Smooth muscle cell (in vitro differentiated cells): ENCODE results near the gene SNAPC4. TPM values are rescaled to one million over a fixed set of nuclear protein-coding genes. Genes with fewer than 3 reads are reported as not detected.

ENCODE experiments used
- DNase-seq: peaks from one replicate; lab custom pipeline; 2025; ENCODE audit not compliant: unreplicated experiment; lab: John Stamatoyannopoulos, UW
- H2AFZ ChIP-seq: fragments of 200-600 bp; sonication (generic); 2 replicates; pipeline ENCODE4 v1.6.0; 2016; ENCODE audit warnings: antibody characterized with exemption, low read depth, mild to moderate bottlenecking
- H3F3A ChIP-seq: fragments of 200-600 bp; sonication (generic); 2 replicates; pipeline ENCODE4 v1.6.0; 2017; ENCODE audit warnings: antibody characterized with exemption, low read depth
- H3K27ac ChIP-seq: fragments of 200-600 bp; sonication (generic); 2 replicates; pipeline ENCODE4 v1.5.1; 2016; ENCODE audit warnings: low read depth, mild to moderate bottlenecking
- H3K27me3 ChIP-seq: fragments of 200-600 bp; sonication (generic); 2 replicates; pipeline ENCODE4 v1.6.1; 2016; ENCODE audit warnings: low read depth, mild to moderate bottlenecking
- H3K36me3 ChIP-seq: fragments of 200-600 bp; sonication (generic); 2 replicates; pipeline ENCODE4 v1.5.1; 2016; ENCODE audit warnings: low read depth
- H3K4me1 ChIP-seq: fragments of 200-600 bp; sonication (generic); 2 replicates; pipeline ENCODE4 v1.5.1; 2016; ENCODE audit warnings: low read depth
- H3K4me2 ChIP-seq: fragments of 200-600 bp; sonication (generic); 2 replicates; pipeline ENCODE4 v1.6.0; 2016; ENCODE audit warnings: mild to moderate bottlenecking
- H3K4me3 ChIP-seq: fragments of 200-600 bp; sonication (generic); 2 replicates; pipeline ENCODE4 v1.5.1; 2016; ENCODE audit warnings: mild to moderate bottlenecking
- H3K79me2 ChIP-seq: fragments of 200-600 bp; sonication (generic); 2 replicates; pipeline ENCODE4 v1.6.0; 2016; ENCODE audit warnings: low read depth, mild to moderate bottlenecking
- H3K9ac ChIP-seq: fragments of 200-600 bp; sonication (generic); 2 replicates; pipeline ENCODE4 v1.6.0; 2016; ENCODE audit warnings: low read depth
- H3K9me3 ChIP-seq: fragments of 200-600 bp; sonication (generic); replicated peaks from 2 replicates; pipeline ENCODE4 v1.5.1; 2016; ENCODE audit warnings: low read depth
- H4K20me1 ChIP-seq: fragments of 200-600 bp; sonication (generic); 2 replicates; pipeline ENCODE4 v1.6.0; 2016; ENCODE audit warnings: low read depth
- WGBS: methylation state at CpG from one replicate; pipeline ENCODE4 v1.1.7; 2016; ENCODE audit warnings: low lambda C conversion rate; 5-methylcytosine and 5-hydroxymethylcytosine counted together
- polyA plus RNA-seq: library from polyadenylated mRNA; unstranded; fragments of >200 nt; fragmentation: Nextera tagmentation; extraction: Ambion mirVana; gene quantifications from 2 replicates; pipeline ENCODE4 v1.2.1, GENCODE V29; 2016
- total RNA-seq: library from RNA; depleted of rRNA; stranded (reverse); fragments of >200 nt; gene quantifications from 2 replicates; pipeline ENCODE4 v1.2.3, GENCODE V29; 2014
- TF ChIP-seq, protein P1 (sequence below): fragments of 200-600 bp; sonication (generic); IDR thresholded peaks from 2 replicates; pipeline ENCODE4 v1.5.1; 2017; ENCODE audit warnings: borderline replicate concordance, mild to moderate bottlenecking, antibody characterized with exemption; ENCODE audit not compliant: insufficient read depth, poor library complexity, severe bottlenecking

The SNAPC4 gene
- total and polyA plus RNA-seq, 2 experiments from 2014 or later, result 4.2 to 9.0 TPM

DNA sequence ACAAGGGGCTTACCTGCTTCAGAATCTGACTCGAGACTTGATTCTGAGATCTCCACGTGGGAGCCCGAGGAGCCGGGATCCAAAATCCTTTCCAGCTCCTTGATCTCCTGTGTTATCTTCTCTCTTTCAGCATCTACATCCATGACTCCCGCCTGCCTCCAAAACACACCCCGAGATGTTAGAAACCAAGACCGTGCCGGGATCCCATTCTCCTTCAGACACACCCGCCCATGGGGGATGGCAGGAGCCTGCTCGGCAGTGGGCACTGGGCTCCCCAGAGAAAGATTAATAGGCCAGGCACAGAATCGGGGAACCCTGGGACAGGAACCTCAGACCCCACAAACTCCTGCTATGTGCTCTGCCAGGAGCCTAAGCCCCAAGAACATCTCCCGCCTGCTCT is 1.7 kb downstream of the SNAPC4 start:
- Histone ChIP-seq H3K4me2 (no peak overlapping the region), H2AFZ (no peak overlapping the region), H4K20me1 (peaks cover 15% of the 10 kb centered on the region), H3K27ac (no peak overlapping the region), H3K4me3 (no peak overlapping the region), H3K36me3 (no peaks in the 10 kb centered on the region), H3K4me1 (peaks cover 7% of the 10 kb centered on the region), H3K79me2 (peaks cover 21% of the 10 kb centered on the region), H3K27me3 (no peaks in the 10 kb centered on the region), H3K9me3 (no peaks in the 10 kb centered on the region), H3K9ac (no peak overlapping the region), H3F3A (peaks cover 7% of the 10 kb centered on the region)
- WGBS, result 98% methylated on average over 12 of the region's 12 CpGs
- TF ChIP-seq, protein P1, sequence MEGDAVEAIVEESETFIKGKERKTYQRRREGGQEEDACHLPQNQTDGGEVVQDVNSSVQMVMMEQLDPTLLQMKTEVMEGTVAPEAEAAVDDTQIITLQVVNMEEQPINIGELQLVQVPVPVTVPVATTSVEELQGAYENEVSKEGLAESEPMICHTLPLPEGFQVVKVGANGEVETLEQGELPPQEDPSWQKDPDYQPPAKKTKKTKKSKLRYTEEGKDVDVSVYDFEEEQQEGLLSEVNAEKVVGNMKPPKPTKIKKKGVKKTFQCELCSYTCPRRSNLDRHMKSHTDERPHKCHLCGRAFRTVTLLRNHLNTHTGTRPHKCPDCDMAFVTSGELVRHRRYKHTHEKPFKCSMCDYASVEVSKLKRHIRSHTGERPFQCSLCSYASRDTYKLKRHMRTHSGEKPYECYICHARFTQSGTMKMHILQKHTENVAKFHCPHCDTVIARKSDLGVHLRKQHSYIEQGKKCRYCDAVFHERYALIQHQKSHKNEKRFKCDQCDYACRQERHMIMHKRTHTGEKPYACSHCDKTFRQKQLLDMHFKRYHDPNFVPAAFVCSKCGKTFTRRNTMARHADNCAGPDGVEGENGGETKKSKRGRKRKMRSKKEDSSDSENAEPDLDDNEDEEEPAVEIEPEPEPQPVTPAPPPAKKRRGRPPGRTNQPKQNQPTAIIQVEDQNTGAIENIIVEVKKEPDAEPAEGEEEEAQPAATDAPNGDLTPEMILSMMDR, result no peak
- no peak for DNase-seq

DNA sequence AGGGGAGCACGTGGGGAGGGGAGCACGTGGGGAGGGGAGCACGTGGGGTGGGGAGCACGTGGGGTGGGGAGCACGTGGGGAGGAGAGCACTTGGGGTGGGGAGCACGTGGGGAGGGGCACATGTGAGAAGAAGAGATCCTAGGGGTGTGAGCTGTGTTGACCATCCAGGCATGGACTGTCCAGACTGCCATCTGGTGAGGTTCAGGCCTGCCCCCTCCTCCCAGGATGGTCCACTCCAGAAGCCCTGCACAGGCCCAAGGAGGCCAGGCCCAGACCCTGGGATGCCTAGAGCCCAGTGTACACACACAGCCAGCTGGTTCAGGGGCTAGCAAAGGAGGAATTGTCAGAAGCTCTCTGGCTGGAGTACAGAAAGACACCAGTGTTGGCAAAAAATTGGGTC is 2.3 kb downstream of the SNAPC4 start:
- Histone ChIP-seq H3K27me3 (no peaks in the 10 kb centered on the region), H3K36me3 (no peaks in the 10 kb centered on the region), H3K4me3 (no peak overlapping the region), H3K4me1 (peaks cover 7% of the 10 kb centered on the region), H3K9ac (no peak overlapping the region), H3K9me3 (no peaks in the 10 kb centered on the region), H4K20me1 (peaks cover 15% of the 10 kb centered on the region), H3F3A (peaks cover 7% of the 10 kb centered on the region), H3K27ac (no peak overlapping the region), H3K4me2 (no peak overlapping the region), H2AFZ (no peak overlapping the region), H3K79me2 (peaks cover 21% of the 10 kb centered on the region)
- WGBS, result no CpG with 5 or more reads among the region's 6 CpGs
- DNase-seq, result no peak
- TF ChIP-seq, protein P1, result no peak

DNA sequence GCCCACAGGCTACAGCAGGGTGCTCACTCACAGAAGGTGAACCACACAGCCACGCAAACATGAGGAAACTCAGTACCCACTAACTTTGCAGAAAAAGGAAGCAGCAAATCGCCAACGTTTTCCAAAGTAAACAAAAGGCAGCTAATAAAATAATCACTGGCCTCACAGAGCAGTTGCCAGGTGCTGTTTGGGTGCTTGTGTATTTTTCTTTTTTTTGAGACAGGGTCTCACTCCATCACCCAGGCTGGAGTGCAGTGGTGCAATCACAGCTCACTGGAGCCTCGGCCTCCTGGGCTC is 3.8 kb downstream of the SNAPC4 start:
- Histone ChIP-seq H2AFZ (no peak overlapping the region), H3K9ac (no peak overlapping the region), H3K27me3 (no peaks in the 10 kb centered on the region), H3F3A (no peaks in the 10 kb centered on the region), H3K4me1 (peaks cover 7% of the 10 kb centered on the region), H3K27ac (no peak overlapping the region), H3K4me3 (no peak overlapping the region), H3K79me2 (peaks cover 21% of the 10 kb centered on the region), H3K9me3 (no peaks in the 10 kb centered on the region), H4K20me1 (peaks cover 15% of the 10 kb centered on the region), H3K4me2 (no peak overlapping the region), H3K36me3 (peaks cover 3% of the 10 kb centered on the region)
- TF ChIP-seq, protein P1, result no peak
- WGBS, result 97% methylated on average over 4 of the region's 4 CpGs
- no peak for DNase-seq

DNA sequence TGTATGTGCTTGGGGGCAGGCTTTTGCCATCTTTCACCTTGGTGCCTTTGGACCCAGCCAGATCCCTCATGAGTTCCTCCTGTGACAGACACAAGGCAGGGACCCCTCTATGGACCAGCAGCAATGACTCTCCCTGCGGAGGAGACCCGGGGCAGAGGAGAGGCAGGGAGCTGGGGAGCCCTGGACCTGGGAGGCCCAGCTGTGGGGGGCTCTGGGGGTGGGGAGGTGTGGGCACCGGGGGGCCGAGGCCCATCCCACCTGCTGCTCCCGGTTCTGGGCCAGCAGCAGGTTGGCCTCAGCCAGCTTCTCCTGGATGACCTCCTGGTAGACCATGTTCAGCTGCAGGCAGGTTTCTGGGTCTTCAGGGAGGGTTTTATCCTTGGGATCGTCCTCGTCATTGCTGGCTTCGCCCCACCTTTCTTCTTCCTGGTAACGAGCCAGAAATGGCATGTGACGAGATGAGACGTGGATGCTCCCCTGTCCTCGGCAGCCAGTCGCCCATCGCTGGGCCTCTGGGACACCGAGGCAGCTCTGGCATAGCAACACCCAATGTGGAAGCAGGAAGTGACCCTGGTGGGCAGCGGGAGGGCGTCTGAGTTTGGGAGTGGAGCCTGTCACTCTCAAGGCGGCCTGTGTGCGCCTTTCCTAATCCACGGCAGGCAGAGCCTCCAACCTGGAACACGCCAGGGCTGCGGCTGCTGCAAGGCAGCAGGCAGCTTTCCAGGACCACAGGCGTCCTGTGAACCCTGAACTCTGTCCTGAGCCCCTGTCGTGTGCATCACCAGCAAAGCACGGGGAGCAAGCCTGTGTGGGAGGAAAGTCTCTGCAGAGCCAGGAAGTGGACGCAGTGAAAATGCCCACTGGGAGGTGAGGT is 4.4 kb downstream of the SNAPC4 start:
- H3K4me3 ChIP-seq, result no peak overlapping the region
- H3K36me3 ChIP-seq, result peaks cover 3% of the 10 kb centered on the region
- H3K4me2 ChIP-seq, result no peak overlapping the region
- no peak overlapping the region for H3K27ac ChIP-seq
- H2AFZ ChIP-seq, result no peak overlapping the region
- WGBS, result 96% methylated on average over 26 of the region's 26 CpGs
- H4K20me1 ChIP-seq, result peaks cover 15% of the 10 kb centered on the region
- TF ChIP-seq, protein P1, result no peak
- no peaks in the 10 kb centered on the region for H3K27me3 ChIP-seq
- DNase-seq, result no peak
- peaks cover 21% of the 10 kb centered on the region for H3K79me2 ChIP-seq
- H3K9ac ChIP-seq, result no peak overlapping the region
- no peaks in the 10 kb centered on the region for H3K9me3 ChIP-seq
- H3F3A ChIP-seq, result no peaks in the 10 kb centered on the region
- H3K4me1 ChIP-seq, result peaks cover 7% of the 10 kb centered on the region
